Osteocyte (in vitro differentiated cells): ENCODE results near the gene EGFR. TPM values are rescaled to one million over a fixed set of nuclear protein-coding genes. Genes with fewer than 3 reads are reported as not detected.

Source experiments
- DNase-seq: peaks from one replicate; pipeline ENCODE4 v3.0.0; 2021; ENCODE audit warnings: mixed read lengths; ENCODE audit not compliant: unreplicated experiment; ENCODE audit errors: extremely low spot score
- H3K27ac Mint-ChIP-seq: one replicate; pipeline ENCODE4 v1.8.0; 2021; ENCODE audit warnings: mild to moderate bottlenecking, mixed read lengths; ENCODE audit not compliant: unreplicated experiment
- H3K27me3 Mint-ChIP-seq: one replicate; pipeline ENCODE4 v1.8.0; 2021; ENCODE audit warnings: mixed read lengths; ENCODE audit not compliant: unreplicated experiment
- H3K36me3 Mint-ChIP-seq: one replicate; pipeline ENCODE4 v1.8.0; 2021; ENCODE audit warnings: mixed read lengths; ENCODE audit not compliant: unreplicated experiment
- H3K4me1 Mint-ChIP-seq: one replicate; pipeline ENCODE4 v1.8.0; 2021; ENCODE audit warnings: mixed read lengths; ENCODE audit not compliant: unreplicated experiment
- H3K4me3 Mint-ChIP-seq: one replicate; pipeline ENCODE4 v1.8.0; 2021; ENCODE audit warnings: mild to moderate bottlenecking, moderate library complexity, mixed read lengths; ENCODE audit not compliant: unreplicated experiment
- H3K9me3 Mint-ChIP-seq: one replicate; pipeline ENCODE4 v1.8.0; 2021; ENCODE audit warnings: mixed read lengths; ENCODE audit not compliant: unreplicated experiment
- CTCF ChIP-seq: fragments of 200-600 bp; sonication (generic); IDR thresholded peaks from 2 replicates; pipeline ENCODE4 v1.5.0; 2021; ENCODE audit warnings: antibody characterized with exemption, mild to moderate bottlenecking, moderate library complexity
- total RNA-seq: library from RNA; stranded (reverse); gene quantifications from 2 replicates; pipeline ENCODE4 v1.2.1, GENCODE V29; 2021

EGFR gene
- total RNA-seq, 1 donor from 2014 or later: 56.5 TPM

- Mint-ChIP-seq H3K9me3 (no peaks in the 10 kb centered on the region), H3K27me3 (no peaks in the 10 kb centered on the region), H3K36me3 (no peaks in the 10 kb centered on the region), H3K27ac (no peak overlapping the region), H3K4me3 (no peak overlapping the region), H3K4me1 (peaks cover 32% of the 10 kb centered on the region)
- TF ChIP-seq CTCF: no peak
- DNase-seq: no peak
These were observed 93.2 kb downstream of the EGFR start for GRCh38 chr7:55112056-55112455.

GRCh38 chr7:55113760-55114540 is 95.1 kb downstream of the EGFR start:
- TF ChIP-seq CTCF: no peak
- DNase-seq: no peak
- Mint-ChIP-seq H3K4me1 (peaks cover 25% of the 10 kb centered on the region), H3K36me3 (peaks cover 3% of the 10 kb centered on the region), H3K9me3 (no peaks in the 10 kb centered on the region), H3K4me3 (no peak overlapping the region), H3K27ac (no peak overlapping the region), H3K27me3 (no peaks in the 10 kb centered on the region)

- no peak for DNase-seq
- Mint-ChIP-seq H3K27ac (no peak overlapping the region), H3K4me1 (peaks cover 1% of the 10 kb centered on the region), H3K4me3 (no peak overlapping the region), H3K9me3 (no peaks in the 10 kb centered on the region), H3K36me3 (peaks cover 6% of the 10 kb centered on the region), H3K27me3 (no peaks in the 10 kb centered on the region)
- no peak for TF ChIP-seq CTCF
These were observed 98.5 kb downstream of the EGFR start for GRCh38 chr7:55117286-55117685.

GRCh38 chr7:55118426-55118825 is 99.6 kb downstream of the EGFR start:
- peaks cover 1% of the 10 kb centered on the region for H3K4me1 Mint-ChIP-seq
- no peak for TF ChIP-seq CTCF
- DNase-seq: no peak
- H3K27ac Mint-ChIP-seq: no peak overlapping the region
- peaks cover 10% of the 10 kb centered on the region for H3K36me3 Mint-ChIP-seq
- no peaks in the 10 kb centered on the region for H3K27me3 Mint-ChIP-seq
- no peak overlapping the region for H3K4me3 Mint-ChIP-seq
- H3K9me3 Mint-ChIP-seq: no peaks in the 10 kb centered on the region

GRCh38 chr7:55119571-55119970 is 100.8 kb downstream of the EGFR start:
- no peak for DNase-seq
- H3K27me3 Mint-ChIP-seq: no peaks in the 10 kb centered on the region
- H3K4me3 Mint-ChIP-seq: no peak overlapping the region
- H3K36me3 Mint-ChIP-seq: peaks cover 10% of the 10 kb centered on the region
- H3K9me3 Mint-ChIP-seq: no peaks in the 10 kb centered on the region
- TF ChIP-seq CTCF: no peak
- no peak overlapping the region for H3K27ac Mint-ChIP-seq
- peaks cover 1% of the 10 kb centered on the region for H3K4me1 Mint-ChIP-seq
